ENCODE data around the gene JMJD6.

The JMJD6 gene

DNA sequence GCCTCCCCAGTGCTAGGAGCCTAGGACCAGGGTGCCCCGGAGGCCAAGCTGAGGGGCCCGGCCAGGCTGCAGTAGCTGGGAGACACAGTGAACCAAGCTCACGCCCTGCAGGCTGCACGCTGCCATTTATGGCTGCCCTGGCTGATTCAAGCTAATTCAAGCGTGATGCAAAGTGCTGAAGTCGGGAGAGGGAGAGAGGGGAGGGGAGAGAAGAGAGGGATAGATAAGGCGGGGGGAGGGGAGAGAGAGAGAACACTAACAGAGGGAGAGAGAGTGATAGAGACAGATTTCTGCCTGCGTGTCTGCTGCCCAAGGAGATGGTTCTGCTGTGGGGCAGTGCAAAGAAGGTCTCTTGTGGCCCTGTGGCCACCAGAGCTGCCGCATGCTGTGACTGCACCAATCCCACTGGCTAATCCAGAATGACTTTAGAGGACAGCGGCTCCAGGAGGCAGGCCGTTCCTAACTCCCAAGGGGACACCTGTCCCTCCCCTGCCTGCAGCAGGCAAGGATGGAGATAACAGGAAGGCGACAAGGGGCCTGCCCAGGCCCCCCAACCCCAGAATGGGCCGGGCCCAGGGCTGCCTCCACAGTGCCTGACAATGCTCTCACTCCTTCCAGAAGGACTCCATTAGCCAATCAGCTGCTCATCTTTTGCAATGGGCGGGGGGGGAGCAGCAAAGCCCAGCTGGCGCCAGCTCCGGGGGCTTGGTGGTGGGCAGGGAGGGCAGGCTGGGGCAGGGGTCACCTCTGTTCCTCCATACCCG, 28.5 kb downstream of the JMJD6 start:
- peak; percentile 52 for DNase-seq (ENCODE audit: low read depth)

DNA sequence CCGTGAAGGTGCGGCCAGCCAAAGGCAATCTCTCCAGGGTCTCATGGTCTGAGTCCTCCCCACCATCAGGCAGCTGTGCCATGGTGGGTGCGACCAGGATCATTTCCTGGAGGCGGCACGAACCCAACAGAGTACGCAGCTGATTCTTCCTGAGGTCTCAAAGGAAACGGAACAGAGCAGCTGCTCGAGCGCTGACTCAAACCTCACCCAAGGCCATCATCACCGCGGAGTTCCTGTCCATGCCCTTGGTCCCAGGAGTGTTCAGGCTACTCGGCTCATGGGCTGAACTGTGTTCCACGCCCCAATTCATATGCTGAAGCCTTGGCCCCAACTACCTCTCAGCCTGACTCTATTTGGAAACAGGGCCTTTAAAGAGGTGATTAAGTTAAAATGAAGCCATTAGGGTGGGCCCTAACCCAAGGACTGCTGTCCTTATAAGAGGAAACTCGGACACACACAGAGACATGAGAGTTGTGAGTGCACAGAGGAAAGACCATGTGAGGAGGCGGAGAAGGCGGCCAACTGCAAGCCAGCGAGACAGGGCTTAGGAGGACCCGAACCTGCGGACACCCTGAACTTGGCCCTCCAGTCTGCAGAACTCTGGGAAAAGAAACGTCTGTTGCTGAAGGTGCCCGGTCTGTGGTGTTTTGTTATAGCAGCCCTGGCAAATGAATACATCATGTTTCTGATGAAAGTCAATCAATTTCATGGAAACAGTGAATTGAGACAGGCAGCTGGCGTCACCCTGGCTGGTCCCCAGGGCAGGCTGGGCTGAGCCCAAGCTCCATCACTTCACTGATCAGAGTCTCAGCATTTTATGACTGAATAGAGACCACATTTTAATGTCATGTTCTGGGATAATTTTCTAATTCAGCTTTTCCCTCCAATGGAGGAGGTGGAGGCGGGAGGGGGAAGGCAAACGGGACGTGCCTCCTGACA, 29.4 kb downstream of the JMJD6 start:
- DNase-seq (ENCODE audit: low read depth): no peak

DNA sequence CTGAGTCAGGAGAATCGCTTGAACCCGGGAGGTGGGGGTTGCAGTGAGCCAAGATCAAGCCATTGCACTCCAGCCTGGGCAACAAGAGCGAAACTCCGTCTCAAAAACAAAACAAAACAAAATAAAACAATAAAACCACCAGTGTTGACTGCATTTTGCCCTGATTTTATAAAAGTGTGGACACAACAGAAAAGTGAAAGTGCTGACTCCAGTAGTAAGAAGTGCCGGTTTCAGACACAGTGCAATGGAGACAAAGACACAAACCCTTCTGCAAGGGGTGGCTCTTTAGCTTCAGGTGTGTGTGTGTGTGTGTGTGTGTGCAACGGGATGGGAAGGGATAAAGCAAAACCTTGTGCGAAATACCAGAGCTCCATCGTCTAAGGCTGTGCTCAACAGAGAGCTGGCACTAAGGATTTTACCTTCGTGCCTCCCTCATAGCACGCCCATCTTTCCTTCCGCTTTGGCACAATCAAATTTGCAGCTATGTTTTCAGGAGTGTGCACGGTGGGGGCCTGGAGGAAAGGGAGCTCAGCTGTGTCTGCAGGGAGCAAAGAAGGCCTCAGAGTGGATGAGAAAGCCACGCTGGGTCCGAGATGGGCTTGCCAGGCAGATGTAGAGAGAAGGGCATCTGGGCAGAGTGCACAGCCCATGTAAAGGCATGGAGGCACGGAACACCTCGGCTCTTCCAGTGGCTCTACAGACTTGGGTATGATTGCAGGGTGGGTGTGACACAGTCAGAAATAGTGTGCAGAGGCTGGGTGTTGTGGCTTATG, 31.2 kb downstream of the JMJD6 start:
- no peak for DNase-seq (ENCODE audit: low read depth)

DNA sequence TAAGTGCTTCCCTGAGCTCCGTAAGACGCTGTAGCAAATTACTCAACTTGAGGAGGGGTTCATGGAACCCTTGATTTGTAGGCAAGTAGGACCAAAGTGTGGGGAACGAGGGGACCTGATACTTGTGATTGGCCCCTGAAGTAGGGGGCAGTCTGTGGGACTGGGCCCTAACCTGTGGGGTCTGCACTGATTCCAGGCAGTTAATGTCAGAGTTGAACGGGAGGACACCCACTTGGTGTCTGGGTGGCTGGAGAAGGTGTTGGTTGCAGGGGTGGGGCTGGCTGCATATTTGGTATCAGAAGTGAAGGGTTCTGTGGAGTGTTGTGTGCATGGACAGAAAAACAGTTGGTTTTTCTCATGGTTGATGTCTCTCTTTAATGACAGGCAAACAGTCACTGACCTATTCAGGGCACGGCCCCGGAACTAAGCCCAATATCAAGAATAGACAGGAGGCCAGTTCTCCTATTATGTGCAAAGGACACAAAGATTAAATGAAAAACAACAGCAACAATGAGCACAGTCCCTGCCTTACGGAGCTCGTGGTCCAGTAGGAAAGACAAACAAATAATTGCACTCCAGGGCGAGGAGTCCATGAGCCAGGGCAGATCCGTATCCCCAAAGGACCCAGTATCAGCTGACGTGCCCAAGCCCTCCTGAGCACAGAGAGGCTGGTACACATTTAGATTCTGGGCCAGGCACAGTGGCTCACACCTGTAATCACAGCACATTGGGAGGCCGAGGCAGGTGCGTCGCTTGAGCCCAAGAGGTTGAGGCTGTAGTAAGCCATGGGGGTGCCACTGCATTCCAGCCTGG, 34.8 kb downstream of the JMJD6 start:
- no peak for DNase-seq (ENCODE audit: low read depth)

DNA sequence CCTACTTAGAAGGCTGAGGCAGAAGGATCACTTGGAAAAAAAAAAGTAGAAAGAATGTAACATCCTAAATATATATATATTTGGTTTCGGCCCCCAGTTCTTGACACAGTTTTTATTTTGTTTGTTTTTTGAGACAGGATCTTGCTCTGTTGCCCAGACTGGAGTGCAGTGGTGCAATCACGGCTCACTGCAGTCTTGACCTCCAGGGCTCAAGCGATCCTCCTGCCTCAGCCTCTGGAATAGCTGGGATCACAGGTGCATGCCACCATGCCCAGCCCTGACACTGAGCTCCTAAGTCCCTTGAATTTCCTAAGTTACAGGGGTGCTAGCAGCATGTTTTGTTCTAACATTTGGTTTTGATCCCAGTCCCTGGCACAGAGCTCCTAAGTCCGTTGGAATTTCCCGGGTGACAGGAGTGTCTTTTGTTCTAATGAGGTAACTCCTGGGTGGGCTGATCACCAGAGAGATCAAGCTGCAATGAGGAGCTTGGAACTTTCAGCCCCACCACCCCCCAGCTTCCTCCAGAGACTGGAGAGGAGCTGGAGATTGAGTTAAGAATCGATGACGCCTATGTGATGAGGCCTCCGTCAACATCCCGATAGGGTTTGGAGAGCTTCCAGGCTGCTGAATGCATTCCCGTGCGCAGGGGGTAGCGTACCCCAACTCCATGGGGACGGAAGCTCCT, 35.7 kb downstream of the JMJD6 start:
- DNase-seq (ENCODE audit: low read depth): no peak

DNA sequence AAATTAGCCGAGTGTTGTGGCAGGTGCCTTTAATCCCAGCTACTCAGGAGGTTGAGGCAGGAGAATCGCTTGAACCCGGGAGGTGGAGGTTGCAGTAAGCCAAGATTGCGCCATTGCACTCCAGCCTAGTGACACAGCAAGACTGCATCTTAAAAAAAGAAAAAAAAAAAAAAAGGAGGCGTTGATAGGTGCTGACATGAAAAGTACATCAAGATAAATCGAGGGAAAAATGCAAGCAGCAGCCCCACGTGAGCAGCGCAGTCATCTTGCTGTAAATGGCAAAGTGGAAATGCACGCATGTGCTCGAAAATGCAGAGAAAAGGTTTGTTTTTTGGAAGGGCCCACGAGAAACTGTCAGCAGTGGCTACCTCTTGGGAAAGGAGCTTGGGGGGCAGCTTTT, 36.5 kb downstream of the JMJD6 start:
- DNase-seq (ENCODE audit: low read depth): no peak

DNA sequence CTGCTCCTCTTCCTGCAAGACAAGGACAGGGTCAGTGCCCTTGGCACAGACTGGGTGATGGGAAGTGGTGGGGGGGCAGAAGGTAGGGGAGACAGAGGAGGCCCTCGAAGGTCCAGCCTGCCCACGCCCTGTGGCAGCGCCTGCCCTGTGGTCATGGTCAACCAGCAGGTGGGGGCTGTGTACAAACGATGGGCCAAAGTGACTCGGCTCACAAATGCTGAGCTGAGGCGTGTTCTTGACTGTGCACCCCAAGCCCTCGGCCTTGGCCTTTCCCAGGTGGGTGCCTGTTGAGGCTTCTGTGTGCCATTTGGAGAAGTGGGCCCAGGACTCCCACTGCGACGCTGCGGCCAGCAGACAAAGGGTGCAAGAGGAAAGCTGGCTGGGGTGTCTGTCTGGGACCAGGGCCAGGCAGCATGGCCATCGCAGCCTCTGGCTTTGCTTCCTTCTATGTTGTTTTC, 38.2 kb downstream of the JMJD6 start:
- DNase-seq (ENCODE audit: low read depth): peak; percentile 47

DNA sequence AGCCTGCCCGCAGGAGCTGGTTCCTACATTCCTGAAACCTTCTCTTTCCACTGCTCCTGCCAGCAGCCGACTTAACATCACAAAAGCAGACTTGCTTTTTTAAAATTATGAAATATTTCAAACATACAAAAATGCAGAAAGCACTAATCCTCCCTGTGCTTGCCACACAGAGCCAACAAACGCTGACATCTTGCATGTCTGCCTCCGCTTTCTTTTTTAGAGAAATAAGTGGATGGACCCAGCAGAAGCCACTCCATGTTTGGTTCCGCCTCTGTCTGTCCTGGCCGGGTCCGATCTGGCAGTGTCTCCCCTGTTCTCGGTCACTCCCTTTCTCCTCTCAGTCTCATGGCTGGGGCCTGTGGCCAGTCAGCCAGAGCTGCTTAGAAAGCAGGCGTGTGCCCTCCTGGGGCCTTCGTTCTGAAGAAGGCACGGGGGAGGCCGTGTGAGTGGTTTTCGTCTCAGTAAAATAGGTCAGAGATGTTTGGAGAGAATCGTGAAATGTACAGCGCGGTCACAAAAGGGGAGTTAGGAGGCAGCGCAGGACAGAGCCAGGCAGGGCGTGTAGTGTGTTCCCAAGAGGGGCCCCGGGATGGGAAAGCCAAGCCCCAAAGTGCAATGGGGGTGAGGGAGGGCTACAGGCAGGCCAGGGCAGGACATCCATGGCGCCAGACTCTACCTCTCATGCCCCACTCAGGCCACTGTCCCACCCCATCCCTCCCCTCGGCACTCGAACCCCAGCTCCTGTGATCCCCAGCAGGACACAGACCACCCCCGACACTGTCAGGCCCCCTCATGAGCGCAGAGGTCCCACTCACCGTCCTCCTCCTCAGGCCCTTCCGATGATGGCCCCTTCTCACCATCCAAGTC, 38.9 kb downstream of the JMJD6 start:
- no peak for DNase-seq (ENCODE audit: low read depth)

DNA sequence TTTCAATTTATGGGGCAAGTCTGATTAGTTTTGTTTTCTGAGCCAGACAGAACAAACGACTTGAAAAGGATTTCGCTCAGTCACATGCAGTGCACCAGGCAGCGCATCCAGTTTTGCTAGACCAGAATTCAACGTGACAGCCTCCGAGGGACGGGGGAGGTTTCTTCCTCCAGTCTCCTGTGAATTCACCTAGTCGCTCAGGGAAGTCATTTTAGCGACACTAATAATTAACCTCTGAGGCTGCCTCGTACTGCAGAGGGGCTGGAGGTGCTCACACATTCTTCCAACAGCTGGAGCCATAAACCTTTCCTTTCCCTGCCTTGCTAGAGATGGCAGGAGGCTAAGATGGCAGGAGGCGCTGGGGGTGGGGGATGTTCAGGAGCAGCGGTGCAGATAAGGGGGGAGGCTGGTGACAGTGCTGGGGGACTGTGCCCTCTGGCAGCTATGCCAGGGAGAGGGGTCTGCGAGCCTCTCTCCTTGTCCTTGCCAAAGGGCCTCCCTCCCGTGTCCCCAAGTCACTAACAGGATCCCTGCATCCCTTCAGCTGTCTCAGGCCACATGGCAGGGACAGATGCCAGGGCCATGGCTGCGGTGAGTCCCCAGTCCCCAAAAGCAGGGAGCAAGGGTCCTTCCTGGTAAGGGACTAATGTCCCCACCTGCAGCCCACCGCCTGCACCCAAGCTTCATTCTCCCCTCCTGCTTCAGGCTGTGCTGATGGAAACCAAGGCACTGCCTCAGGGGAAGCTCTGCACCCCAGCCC, 39.7 kb downstream of the JMJD6 start:
- DNase-seq (ENCODE audit: low read depth): no peak

DNA sequence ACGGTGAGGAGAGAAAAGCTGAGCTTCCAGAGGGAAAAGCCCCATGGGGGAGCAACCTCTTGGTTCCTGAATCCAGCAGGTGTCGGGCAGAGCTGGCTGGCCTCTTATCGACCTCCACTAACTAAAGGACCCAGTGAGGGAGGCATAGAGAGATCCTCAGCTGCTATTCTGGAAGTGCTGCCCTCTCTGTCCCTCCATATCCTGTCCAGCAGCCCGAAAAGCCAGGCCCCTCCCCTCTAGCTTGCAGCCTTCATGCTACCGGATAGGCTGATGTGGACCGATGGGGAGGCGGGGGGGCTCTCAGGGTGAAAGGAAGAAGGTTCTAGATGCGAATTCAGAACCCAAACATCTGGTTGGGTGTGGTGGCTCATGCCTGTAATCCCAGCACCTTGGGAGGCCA, 40.6 kb downstream of the JMJD6 start:
- DNase-seq (ENCODE audit: low read depth): no peak

DNA sequence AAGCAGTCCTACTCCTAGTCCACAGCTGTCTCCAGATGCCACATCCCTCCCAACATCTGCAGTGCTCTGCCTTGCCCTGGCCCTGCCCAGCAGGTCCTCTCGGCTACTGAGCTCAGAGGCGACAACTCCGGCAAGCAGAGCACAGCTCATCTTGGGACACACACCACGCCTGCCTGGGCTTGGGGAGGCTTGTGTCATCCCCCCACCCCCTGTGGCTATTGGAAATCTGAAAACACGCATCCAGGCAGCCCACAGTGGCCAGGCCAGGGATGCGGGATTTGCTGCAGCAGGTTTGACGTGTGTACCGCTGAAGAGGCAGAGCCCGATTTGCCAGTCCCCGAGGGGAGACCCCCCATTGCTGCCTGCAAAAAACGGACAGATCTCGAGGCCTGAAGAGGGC, 41.0 kb downstream of the JMJD6 start:
- no peak for DNase-seq (ENCODE audit: low read depth)

DNA sequence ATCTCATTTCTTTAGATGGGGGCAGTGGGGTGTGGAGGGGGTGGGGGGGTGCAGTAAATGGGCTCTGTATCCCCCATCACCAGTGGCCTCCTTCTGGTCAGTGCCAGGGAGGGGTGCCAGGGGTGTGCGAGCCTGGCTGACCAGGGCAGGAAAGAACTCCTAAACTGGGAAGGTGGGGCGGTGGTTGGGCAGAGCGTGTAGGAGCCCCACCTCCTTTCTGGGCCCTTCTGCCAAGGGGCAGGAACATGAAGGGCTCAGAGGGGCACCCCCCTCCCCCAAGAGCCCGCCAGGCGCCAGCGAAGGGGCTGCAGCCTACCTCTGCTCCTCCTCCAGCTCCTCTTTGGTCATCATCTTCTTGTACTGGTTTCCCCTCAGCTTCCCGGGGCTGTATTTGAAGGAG, 41.6 kb downstream of the JMJD6 start:
- no peak for DNase-seq (ENCODE audit: low read depth)

DNA sequence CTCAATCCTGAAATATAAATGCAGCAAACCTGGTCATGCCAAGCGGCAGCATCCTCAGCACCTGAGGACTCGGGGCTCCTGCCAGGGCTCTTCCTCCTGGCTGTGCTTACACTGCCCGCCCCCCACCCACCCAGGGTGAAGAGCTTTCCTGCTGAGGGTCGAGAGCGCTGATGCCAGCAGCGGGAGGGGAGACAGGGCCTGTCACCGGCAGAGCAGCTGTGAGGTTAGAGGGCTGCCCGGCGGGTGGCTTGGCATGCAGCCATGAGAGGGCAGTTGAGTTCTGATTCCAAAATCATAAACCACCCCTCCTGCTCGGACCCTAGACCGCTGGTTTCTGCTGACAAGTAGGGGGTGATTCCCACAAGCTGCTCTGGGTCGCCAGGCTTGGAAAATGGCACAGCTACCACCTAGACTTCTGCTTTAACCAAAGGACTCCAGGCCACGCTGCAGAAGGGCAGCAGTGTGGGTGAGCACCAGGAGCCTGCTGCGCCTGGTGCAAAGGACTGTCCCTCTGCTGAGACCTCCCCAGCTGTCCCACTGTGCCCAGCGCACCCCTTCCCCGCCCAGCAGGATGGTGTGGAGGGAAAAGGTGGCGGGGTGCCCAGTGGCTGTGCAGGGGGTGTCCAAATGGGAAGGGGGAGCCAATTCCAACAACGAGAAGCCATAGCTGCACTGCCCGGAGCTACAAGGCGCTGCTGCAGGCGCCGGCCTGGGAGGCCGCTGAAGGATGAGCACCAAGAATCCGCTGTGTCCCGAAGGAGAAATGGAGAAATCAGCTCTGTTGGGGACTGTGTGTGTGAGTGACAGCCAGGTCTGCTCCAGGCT, 42.3 kb downstream of the JMJD6 start:
- DNase-seq (ENCODE audit: low read depth): no peak

DNA sequence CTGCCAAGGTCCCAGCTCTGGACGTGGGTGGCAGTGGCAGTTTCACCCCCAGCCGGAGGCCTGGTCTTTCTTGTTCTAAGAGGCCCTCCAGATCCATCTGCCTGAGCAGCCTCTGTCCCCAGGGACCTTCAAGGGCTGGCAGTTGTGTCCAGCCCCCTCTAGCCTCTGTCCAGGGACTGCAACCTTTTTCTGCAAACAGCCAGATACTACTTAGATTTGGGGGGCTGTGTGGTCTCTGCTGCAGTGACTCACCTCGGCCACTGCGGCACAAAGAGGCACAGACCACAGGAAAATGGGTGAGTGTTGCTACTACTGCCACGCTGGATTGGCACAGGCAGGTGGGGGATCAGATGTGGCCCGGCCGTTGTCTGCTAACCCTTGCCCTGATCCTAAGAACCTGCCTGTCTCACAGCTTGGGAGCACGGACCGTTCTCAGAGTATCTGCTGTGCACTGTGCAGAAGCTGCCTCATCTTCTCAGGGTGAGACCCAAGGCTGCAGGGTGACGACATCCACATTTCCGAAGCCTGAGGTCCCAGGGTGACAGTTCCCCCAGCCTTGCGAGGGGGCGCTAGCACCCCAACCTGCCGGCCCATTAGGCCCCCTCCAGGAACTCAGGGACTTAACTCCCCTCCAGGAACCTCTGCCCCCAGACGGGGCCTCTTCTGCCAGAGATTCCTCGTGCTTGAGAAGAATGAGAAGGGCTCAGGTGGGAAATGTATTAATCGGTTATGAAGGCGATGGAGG, 43.2 kb downstream of the JMJD6 start:
- DNase-seq (ENCODE audit: low read depth): no peak

DNA sequence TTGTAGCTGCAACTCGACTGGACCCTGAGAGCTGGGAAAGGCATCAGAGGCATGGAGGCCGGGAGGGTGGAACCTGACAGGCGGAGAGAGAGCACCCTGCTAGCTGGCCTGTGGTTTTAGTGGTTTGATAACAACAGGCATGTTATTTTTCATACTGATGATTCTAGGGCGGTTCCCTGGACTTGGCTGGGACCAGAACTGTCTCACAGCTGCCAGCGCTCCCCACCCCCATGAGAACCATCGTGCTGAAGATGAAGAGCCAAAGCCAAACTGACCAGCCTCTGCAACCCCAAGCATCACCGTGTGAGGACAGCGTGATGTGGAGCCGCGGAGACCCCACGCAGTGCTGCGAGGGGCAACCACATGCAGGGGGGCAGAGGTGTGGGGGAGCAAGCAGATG, 44.1 kb downstream of the JMJD6 start:
- DNase-seq (ENCODE audit: low read depth): peak; percentile 74

DNA sequence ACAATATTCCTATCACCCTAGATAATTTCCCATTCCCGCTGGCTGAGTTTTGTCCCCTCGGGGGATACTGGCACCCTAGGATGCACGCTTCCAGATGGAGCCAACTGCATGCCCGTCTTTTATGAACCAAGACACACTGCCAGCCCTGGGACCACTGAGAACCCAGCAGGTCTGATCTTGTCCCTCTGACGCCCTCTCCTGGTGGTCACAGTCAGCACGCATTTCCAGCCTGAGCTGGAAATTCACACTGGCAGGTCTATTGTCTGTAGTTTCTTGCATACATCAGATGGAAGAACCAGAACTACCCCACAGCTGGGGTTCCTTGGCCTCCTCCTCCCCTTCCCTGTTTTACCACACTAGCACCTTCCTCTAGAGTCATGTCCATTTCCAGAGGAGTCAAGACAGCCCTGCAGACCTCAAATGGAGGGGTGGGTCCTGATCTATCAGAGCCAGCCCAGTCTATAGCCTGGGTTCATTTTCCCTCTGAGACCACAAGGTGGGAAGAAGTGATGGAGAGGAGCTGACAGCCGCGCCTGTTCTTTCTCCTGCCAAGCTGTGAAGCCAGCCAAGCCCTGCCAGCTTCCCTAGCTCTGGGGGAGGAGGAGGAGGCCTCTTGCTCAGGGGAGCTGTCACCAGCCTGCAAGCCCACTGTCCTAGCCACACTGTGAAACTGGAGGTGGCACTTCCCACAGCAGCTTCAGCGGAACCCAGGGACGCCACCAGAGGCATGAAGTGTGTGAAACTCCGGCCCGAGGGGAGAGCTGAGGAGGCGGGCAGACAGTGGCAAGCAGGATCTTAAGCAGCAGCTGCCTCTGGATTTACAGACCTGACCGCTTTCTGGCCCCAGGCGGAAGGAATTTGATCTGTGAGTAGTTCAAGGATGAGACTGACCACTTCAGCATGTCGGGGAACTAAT, 44.9 kb downstream of the JMJD6 start:
- DNase-seq (ENCODE audit: low read depth): peak; percentile 72
